ENCODE measurements around the gene HAO1.

The HAO1 gene

GRCh38 chr20:7950387-7950786, 10.1 kb upstream of the HAO1 start:
- H3K4me1 Mint-ChIP-seq (ENCODE audit: low read depth) = no peaks in the 10 kb centered on the region
- no peaks in the 10 kb centered on the region for H3K9me3 Mint-ChIP-seq
- H3K27ac Mint-ChIP-seq = no peak overlapping the region
- no peaks in the 10 kb centered on the region for H3K36me3 Mint-ChIP-seq (ENCODE audit: low read depth)
- H3K27me3 Mint-ChIP-seq (ENCODE audit: low read depth) = no peaks in the 10 kb centered on the region
- DNase-seq (ENCODE audit: low spot score) = no peak
- no peak overlapping the region for H3K4me3 Mint-ChIP-seq

- H3K27me3 Mint-ChIP-seq (ENCODE audit: low read depth) = peaks cover 2% of the 10 kb centered on the region
- no peaks in the 10 kb centered on the region for H3K4me1 Mint-ChIP-seq (ENCODE audit: low read depth)
- H3K9me3 Mint-ChIP-seq = no peaks in the 10 kb centered on the region
- H3K27ac Mint-ChIP-seq = no peak overlapping the region
- DNase-seq (ENCODE audit: low spot score) = no peak
- no peak overlapping the region for H3K4me3 Mint-ChIP-seq
- no peaks in the 10 kb centered on the region for H3K36me3 Mint-ChIP-seq (ENCODE audit: low read depth)
Measured at GRCh38 chr20:7943891-7944290, 3.6 kb upstream of the HAO1 start.

GRCh38 chr20:7939663-7940062, 595 bp downstream of the HAO1 start:
- no peak overlapping the region for H3K27ac Mint-ChIP-seq
- peaks cover 2% of the 10 kb centered on the region for H3K4me1 Mint-ChIP-seq (ENCODE audit: low read depth)
- H3K36me3 Mint-ChIP-seq (ENCODE audit: low read depth) = no peaks in the 10 kb centered on the region
- peaks cover 2% of the 10 kb centered on the region for H3K27me3 Mint-ChIP-seq (ENCODE audit: low read depth)
- DNase-seq (ENCODE audit: low spot score) = no peak
- no peaks in the 10 kb centered on the region for H3K9me3 Mint-ChIP-seq
- no peak overlapping the region for H3K4me3 Mint-ChIP-seq

DNA sequence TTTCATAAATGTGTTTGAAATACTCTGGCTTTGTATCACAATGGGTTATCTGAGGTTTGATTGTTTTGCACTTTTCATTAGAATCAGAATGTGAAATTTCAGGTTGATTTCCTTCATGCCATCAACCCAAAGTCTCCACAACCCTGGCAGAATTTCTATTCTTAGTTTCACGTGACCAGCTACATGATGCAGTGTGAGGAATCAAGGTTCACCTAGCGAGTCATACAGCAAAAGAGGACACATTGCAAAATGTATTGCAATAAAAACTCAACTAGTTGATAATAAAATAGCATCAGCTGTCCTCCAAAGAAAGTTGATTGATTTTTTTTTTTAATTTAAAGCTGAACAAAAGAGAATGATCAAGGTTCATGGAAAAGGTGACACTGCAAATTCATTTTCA, 2.2 kb downstream of the HAO1 start:
- Mint-ChIP-seq H3K27ac (no peak overlapping the region), H3K9me3 (no peaks in the 10 kb centered on the region), H3K4me3 (no peak overlapping the region), H3K4me1 (ENCODE audit: low read depth) (peaks cover 2% of the 10 kb centered on the region), H3K36me3 (ENCODE audit: low read depth) (no peaks in the 10 kb centered on the region), H3K27me3 (ENCODE audit: low read depth) (peaks cover 2% of the 10 kb centered on the region)
- no peak for DNase-seq (ENCODE audit: low spot score)

- Mint-ChIP-seq H3K4me1 (ENCODE audit: low read depth) (peaks cover 2% of the 10 kb centered on the region), H3K27me3 (ENCODE audit: low read depth) (peaks cover 2% of the 10 kb centered on the region), H3K9me3 (no peaks in the 10 kb centered on the region), H3K4me3 (no peak overlapping the region), H3K27ac (no peak overlapping the region), H3K36me3 (ENCODE audit: low read depth) (no peaks in the 10 kb centered on the region)
- DNase-seq (ENCODE audit: low spot score) = no peak
Measured at GRCh38 chr20:7937328-7937727, 2.9 kb downstream of the HAO1 start.

GRCh38 chr20:7935027-7935551, 5.2 kb downstream of the HAO1 start:
- Mint-ChIP-seq H3K27me3 (ENCODE audit: low read depth) (peaks cover 2% of the 10 kb centered on the region), H3K27ac (no peak overlapping the region), H3K4me1 (ENCODE audit: low read depth) (peaks cover 2% of the 10 kb centered on the region), H3K36me3 (ENCODE audit: low read depth) (no peaks in the 10 kb centered on the region), H3K4me3 (no peak overlapping the region), H3K9me3 (no peaks in the 10 kb centered on the region)
- DNase-seq (ENCODE audit: low spot score) = no peak

- Mint-ChIP-seq H3K4me3 (no peak overlapping the region), H3K27ac (no peak overlapping the region), H3K4me1 (ENCODE audit: low read depth) (peaks cover 2% of the 10 kb centered on the region), H3K36me3 (ENCODE audit: low read depth) (no peaks in the 10 kb centered on the region), H3K27me3 (ENCODE audit: low read depth) (no peaks in the 10 kb centered on the region), H3K9me3 (no peaks in the 10 kb centered on the region)
- DNase-seq (ENCODE audit: low spot score) = no peak
Measured at GRCh38 chr20:7933346-7933745, 6.9 kb downstream of the HAO1 start.

DNA sequence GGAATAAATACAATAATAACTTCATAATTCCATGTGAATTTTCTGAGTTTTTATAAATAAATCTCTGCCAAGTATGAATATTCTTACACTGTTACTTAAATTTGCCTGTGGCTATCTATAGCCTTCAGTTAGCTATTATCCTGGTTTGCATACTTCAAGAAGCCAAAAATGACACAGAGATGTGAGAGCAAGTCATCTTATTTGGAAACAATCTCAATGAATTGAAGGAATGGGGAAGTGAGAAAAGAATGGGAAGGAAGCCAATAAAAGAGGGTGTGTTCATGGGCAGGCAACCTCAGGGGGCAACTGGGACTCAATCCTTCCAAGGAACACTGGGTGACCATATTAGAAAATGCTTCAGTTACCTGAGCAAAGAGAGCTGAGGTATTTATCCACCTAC, 9.9 kb downstream of the HAO1 start:
- H3K27ac Mint-ChIP-seq = no peak overlapping the region
- no peak overlapping the region for H3K4me3 Mint-ChIP-seq
- no peaks in the 10 kb centered on the region for H3K4me1 Mint-ChIP-seq (ENCODE audit: low read depth)
- H3K36me3 Mint-ChIP-seq (ENCODE audit: low read depth) = no peaks in the 10 kb centered on the region
- no peak for DNase-seq (ENCODE audit: low spot score)
- H3K9me3 Mint-ChIP-seq = no peaks in the 10 kb centered on the region
- no peaks in the 10 kb centered on the region for H3K27me3 Mint-ChIP-seq (ENCODE audit: low read depth)

DNA sequence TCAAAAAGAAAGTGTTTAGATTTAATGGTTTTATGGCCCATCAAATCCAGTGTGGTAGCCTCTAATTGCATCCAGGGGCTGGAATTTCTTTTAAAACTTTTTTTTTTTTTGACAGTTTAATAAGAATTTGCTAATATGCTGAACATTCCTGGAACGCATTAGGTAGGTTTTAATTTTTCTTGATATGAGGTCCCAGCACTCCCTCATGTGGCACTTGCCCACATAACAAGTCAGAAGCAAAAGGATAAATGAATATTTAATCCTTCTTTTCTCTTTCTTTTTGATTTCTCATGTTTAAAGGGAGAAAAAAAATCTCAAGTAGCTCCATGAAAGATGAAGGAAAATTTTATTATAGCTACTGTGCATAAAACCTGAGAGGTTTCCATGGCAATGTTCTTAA, 13.5 kb downstream of the HAO1 start:
- no peak overlapping the region for H3K4me3 Mint-ChIP-seq
- no peaks in the 10 kb centered on the region for H3K4me1 Mint-ChIP-seq (ENCODE audit: low read depth)
- H3K27ac Mint-ChIP-seq = no peak overlapping the region
- no peak for DNase-seq (ENCODE audit: low spot score)
- peaks cover 3% of the 10 kb centered on the region for H3K27me3 Mint-ChIP-seq (ENCODE audit: low read depth)
- no peaks in the 10 kb centered on the region for H3K36me3 Mint-ChIP-seq (ENCODE audit: low read depth)
- no peaks in the 10 kb centered on the region for H3K9me3 Mint-ChIP-seq

DNA sequence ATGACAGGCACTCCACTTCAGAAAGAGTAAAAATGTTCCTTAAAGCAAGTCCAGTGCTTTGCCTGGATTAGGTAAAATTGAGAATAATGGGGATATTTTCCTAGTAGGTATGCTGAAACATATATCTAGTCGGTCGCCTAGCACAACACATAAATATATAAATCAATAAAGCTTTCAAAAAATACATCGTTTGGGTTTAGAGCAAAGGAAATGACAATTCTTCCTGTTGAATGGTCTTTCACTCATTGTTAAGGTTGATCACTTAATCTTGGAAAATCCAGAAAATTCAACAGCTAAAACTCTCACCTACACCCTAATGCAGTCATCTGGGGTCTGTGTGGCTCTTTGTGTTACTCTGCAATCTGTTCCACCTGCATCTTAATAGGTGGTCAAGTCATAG, 13.9 kb downstream of the HAO1 start:
- DNase-seq (ENCODE audit: low spot score) = no peak
- no peaks in the 10 kb centered on the region for H3K9me3 Mint-ChIP-seq
- H3K36me3 Mint-ChIP-seq (ENCODE audit: low read depth) = no peaks in the 10 kb centered on the region
- no peaks in the 10 kb centered on the region for H3K4me1 Mint-ChIP-seq (ENCODE audit: low read depth)
- peaks cover 3% of the 10 kb centered on the region for H3K27me3 Mint-ChIP-seq (ENCODE audit: low read depth)
- no peak overlapping the region for H3K4me3 Mint-ChIP-seq
- H3K27ac Mint-ChIP-seq = no peak overlapping the region

GRCh38 chr20:7924692-7925091, 15.6 kb downstream of the HAO1 start:
- H3K9me3 Mint-ChIP-seq = no peaks in the 10 kb centered on the region
- H3K4me3 Mint-ChIP-seq = no peak overlapping the region
- H3K27me3 Mint-ChIP-seq (ENCODE audit: low read depth) = peaks cover 3% of the 10 kb centered on the region
- DNase-seq (ENCODE audit: low spot score) = no peak
- no peaks in the 10 kb centered on the region for H3K36me3 Mint-ChIP-seq (ENCODE audit: low read depth)
- no peak overlapping the region for H3K27ac Mint-ChIP-seq
- H3K4me1 Mint-ChIP-seq (ENCODE audit: low read depth) = no peaks in the 10 kb centered on the region

DNA sequence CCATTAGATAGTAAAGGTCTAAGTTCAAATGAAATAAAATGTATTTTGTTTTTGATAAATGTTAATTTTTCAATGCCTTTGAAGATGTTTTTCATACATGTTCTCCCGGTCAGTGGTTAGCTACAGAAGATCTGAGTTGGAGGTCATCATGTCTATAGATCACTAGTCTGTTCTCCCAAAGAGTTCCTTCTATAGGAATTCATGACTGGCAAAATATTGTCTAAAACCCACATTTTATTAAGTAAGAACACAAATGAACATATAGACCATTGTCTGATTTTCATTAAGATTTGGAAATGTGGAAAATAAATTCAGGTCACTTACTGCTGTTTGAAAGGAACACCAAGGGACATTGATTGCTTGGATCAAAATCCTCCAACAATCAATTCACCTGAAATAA, 23.6 kb downstream of the HAO1 start:
- no peaks in the 10 kb centered on the region for H3K36me3 Mint-ChIP-seq (ENCODE audit: low read depth)
- H3K27ac Mint-ChIP-seq = no peak overlapping the region
- no peaks in the 10 kb centered on the region for H3K4me1 Mint-ChIP-seq (ENCODE audit: low read depth)
- H3K4me3 Mint-ChIP-seq = no peak overlapping the region
- no peaks in the 10 kb centered on the region for H3K27me3 Mint-ChIP-seq (ENCODE audit: low read depth)
- no peaks in the 10 kb centered on the region for H3K9me3 Mint-ChIP-seq
- no peak for DNase-seq (ENCODE audit: low spot score)

GRCh38 chr20:7912551-7912950, 27.7 kb downstream of the HAO1 start:
- DNase-seq (ENCODE audit: low spot score) = no peak
- no peaks in the 10 kb centered on the region for H3K4me1 Mint-ChIP-seq (ENCODE audit: low read depth)
- H3K9me3 Mint-ChIP-seq = no peaks in the 10 kb centered on the region
- no peak overlapping the region for H3K27ac Mint-ChIP-seq
- H3K4me3 Mint-ChIP-seq = no peak overlapping the region
- no peaks in the 10 kb centered on the region for H3K36me3 Mint-ChIP-seq (ENCODE audit: low read depth)
- H3K27me3 Mint-ChIP-seq (ENCODE audit: low read depth) = no peaks in the 10 kb centered on the region

DNA sequence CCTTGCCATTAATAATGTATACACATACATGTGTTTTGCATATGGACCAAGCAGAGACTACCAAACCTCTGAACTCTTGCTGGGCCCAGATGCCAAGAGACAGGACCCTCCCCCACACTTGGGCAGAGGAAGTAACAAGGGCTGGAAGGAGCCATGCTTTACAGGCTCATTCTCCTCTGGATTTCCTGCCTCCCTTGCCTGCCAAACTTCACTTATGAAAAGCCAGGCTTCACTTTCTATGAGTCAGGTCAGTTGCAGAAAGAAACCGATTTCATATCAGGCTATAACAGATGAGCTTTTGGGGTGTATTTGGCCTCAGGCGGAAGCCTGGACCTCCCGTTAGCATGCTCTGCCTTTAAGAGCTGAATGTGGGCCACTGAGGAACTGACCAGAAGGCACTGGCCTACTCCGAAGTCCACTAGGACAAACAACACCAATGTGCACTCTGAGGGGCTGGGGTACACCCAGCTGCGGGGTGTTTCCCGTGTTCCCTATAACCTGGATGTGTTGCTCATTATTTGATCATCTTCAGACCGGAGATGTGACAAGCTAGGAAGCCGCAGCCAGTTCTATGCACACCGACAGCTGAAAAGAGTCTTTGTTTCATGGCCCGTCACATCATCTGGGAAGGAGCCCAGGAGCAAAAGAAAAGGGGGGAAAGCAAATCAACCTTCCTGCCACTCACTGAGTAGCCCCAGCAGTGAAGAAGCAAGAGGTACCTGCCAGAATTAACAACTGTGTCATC, 28.5 kb downstream of the HAO1 start:
- Mint-ChIP-seq H3K4me1 (ENCODE audit: low read depth) (no peaks in the 10 kb centered on the region), H3K27ac (no peak overlapping the region), H3K4me3 (no peak overlapping the region), H3K27me3 (ENCODE audit: low read depth) (no peaks in the 10 kb centered on the region), H3K36me3 (ENCODE audit: low read depth) (no peaks in the 10 kb centered on the region), H3K9me3 (no peaks in the 10 kb centered on the region)
- DNase-seq (ENCODE audit: low spot score) = no peak

DNA sequence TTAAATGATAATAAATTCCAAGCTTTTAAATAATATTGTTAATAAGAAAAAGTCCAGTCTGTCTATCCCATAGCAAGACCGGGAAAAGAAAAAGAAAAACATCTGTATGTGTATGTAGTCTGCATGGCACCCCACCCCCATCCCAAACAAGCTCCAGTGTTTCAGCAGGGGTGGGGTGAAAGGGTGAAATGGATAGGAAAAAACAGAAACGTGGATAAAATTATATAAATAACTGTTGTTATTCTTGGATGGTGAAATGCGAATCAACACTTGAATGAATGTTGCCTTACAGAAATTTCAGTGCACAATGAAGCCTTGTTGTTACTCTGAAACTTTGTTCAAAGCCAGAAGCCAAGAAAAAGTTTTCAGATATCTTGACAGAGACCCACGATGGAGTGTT, 31.4 kb downstream of the HAO1 start:
- Mint-ChIP-seq H3K27ac (no peak overlapping the region), H3K27me3 (ENCODE audit: low read depth) (no peaks in the 10 kb centered on the region), H3K9me3 (no peaks in the 10 kb centered on the region), H3K4me1 (ENCODE audit: low read depth) (no peaks in the 10 kb centered on the region), H3K36me3 (ENCODE audit: low read depth) (no peaks in the 10 kb centered on the region), H3K4me3 (no peak overlapping the region)
- DNase-seq (ENCODE audit: low spot score) = no peak
